SH-SY5Y (cell line): ENCODE data around the gene CSNK1G2.

Source experiments
- GATA2 ChIP-seq: IDR thresholded peaks from 2 replicates; pipeline ENCODE4 v1.6.1; 2011; ENCODE audit warnings: mild to moderate bottlenecking, low read depth, low read length
- GATA3 ChIP-seq: IDR thresholded peaks from 2 replicates; pipeline ENCODE4 v1.6.1; 2011; ENCODE audit warnings: low read depth, mild to moderate bottlenecking, low read length, moderate library complexity

DNA sequence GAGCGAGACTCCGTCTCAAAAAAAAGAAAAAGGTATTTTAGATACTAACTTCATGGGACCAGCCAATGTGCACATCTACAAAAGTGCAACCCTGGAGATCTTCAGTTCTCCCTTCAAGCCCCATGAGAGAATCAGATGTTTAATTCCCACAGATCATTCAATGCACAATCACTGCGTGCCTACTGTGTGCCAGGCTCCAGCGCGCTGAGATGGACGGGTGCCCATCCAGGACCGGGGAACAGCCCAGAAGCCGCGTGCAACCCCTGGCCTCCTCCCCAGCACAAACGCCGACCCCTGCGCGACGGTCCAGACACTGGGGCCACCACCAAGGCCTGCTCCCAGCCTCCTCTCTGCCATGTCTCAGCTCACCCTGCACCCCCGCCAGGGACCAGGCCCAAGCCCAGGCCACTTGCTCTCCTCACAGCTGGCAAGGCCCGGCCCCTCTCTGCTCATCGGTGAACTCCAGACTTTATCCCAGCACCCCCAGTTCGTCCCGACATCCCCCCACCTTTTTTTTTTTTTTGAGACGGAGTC is 69.2 kb downstream of the CSNK1G2 start:
- TF ChIP-seq GATA2 (no peak), GATA3 (no peak)
